GM12873 (cell line): Measurements from ENCODE around the gene DNER.

Source experiments
- TF ChIP-seq, protein P1 (sequence below): IDR thresholded peaks from 2 replicates; pipeline ENCODE4 v1.5.1; 2012; ENCODE audit warnings: low read depth, mild to moderate bottlenecking, moderate library complexity, low read length, control low read depth; ENCODE audit not compliant: insufficient read depth; ENCODE audit errors: missing control alignments

Gene DNER

DNA sequence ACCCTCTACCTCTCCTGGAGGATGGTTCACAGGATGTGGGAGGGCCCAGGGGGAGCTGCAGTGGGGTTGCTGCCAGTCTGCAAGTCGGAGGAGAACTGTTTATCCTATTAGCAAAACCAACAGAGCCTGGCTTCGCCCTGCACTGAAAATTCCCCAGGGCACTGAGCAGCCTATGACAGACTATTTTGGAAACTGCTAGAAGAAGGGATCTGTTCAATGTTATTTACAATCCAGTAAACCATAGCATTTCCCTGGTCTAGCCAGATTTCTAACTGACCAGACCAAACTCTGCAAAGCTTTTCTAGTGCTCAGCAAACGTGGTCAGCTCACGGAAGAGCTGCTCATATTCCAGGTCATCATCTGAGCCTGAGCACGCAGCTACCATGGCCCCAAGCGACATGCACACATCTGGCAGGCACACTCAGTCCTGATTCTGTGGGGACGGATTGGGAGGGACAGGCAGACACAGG, 378.4 kb downstream of the DNER start:
- TF ChIP-seq, protein P1, sequence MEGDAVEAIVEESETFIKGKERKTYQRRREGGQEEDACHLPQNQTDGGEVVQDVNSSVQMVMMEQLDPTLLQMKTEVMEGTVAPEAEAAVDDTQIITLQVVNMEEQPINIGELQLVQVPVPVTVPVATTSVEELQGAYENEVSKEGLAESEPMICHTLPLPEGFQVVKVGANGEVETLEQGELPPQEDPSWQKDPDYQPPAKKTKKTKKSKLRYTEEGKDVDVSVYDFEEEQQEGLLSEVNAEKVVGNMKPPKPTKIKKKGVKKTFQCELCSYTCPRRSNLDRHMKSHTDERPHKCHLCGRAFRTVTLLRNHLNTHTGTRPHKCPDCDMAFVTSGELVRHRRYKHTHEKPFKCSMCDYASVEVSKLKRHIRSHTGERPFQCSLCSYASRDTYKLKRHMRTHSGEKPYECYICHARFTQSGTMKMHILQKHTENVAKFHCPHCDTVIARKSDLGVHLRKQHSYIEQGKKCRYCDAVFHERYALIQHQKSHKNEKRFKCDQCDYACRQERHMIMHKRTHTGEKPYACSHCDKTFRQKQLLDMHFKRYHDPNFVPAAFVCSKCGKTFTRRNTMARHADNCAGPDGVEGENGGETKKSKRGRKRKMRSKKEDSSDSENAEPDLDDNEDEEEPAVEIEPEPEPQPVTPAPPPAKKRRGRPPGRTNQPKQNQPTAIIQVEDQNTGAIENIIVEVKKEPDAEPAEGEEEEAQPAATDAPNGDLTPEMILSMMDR, result no peak

DNA sequence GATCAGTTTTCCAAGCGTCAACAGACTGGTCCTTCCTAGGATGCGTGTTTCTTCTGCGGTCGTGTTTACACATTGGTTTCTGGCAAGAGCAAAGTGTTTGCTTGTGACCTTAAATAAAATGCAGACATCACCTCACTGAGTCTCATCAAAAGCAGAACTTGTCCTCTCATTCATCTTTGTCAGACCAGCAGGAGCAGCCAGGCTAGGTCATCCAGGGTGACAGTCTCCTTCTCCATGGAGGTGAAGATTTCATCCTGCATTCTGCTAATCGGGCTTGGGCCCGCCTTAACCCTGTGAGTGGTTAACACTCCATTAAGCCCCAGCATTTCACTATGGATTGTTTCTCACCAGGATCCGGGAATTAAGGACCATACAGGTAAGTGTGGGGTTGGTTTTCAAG, 379.0 kb downstream of the DNER start:
- TF ChIP-seq, protein P1, result no peak

DNA sequence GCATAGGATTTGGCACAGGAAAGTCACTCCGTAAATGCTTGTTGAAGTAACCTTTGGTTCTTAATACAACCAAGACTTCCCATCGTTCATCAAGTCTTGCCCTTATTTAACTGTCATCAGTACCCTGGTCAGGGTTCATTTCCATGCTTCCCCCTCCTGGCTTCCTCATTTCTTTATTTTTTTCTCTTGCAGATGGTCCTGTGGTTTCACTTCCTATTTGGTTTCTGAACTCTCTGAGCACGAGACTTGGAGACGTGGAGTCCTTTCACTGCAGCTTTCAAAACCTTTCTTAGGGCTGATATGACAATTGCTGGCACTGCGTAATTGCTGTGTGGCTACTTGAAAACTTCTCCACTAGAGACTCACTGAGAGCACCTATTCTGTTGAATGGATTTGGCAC, 383.4 kb downstream of the DNER start:
- TF ChIP-seq, protein P1, result no peak

DNA sequence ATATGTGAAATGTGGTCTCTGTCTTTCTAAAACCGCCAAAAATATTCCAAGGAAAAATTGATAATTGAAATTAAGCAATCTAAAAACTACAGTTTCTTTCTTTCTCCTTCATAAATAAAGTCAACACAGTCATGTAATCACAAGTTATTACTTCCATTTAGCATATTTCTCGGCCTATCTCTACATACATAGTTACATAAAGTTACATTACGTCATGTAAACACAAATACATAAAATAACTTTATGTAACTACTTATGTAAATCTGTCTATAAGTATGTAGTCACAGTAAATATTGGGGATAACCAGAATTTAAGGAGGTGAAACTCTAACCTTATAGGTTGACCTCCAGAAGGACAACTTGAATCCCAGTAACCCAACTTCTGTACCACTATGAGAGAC, 394.8 kb downstream of the DNER start:
- TF ChIP-seq, protein P1, result no peak

DNA sequence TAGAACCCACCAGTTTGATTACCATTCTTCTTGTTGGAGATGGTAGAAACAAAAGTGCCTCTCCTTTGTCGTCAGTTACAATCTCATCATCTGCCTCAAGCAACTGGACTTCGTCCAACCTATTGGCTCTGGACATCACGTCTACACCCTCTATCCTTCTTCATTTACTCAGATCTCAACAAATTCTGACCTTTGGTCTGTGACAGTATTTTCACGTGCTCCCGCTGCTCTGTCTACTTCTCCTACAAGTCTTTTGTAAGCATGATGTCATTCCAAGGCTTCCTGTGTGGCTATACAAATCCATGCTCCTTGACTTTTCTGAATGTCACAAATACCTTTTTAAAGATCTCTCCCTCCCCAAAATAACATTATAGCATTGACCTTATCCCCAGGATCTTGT, 400.2 kb downstream of the DNER start:
- TF ChIP-seq, protein P1, result no peak

DNA sequence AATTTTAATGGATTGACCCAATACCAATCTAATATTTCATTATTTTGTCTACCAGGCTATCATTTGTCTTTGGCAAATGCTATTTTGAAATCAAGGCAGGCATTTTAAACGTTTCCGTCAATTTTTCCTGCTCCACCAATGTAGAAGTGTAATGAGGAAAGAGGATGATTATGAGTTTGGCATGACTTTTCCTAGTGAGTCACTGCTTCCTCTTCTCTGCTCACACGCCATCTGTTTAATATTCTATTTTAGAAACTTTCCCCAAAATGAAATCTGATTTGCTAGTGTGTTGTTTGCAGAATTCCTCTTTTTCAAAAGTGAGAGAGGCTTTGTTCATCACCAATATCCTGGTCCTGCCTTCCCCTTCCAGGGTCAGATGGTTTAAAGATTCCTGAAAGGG, 400.8 kb downstream of the DNER start:
- TF ChIP-seq, protein P1, result no peak
